Neural progenitor cell (in vitro differentiated cells): ENCODE measurements around the gene FOXJ1. TPM values are rescaled to one million over a fixed set of nuclear protein-coding genes. Genes with fewer than 3 reads are reported as not detected.

Experiments used
- DNase-seq: peaks from one replicate; pipeline ENCODE4 v3.0.0-alpha.2; 2016; ENCODE audit warnings: low spot score
- H2AFZ ChIP-seq: fragments of 200-600 bp; sonication (generic); replicated peaks from 2 replicates; pipeline ENCODE4 v1.6.1; 2016; ENCODE audit warnings: antibody characterized with exemption
- H3F3A ChIP-seq: fragments of 200-600 bp; sonication (generic); 2 replicates; pipeline ENCODE4 v1.6.1; 2016; ENCODE audit warnings: antibody characterized with exemption, low read depth
- H3K27ac ChIP-seq: fragments of 200-600 bp; sonication (generic); 2 replicates; pipeline ENCODE4 v1.5.1; 2016; ENCODE audit warnings: mild to moderate bottlenecking
- H3K27me3 ChIP-seq: fragments of 200-600 bp; sonication (generic); 2 replicates; pipeline ENCODE4 v1.6.1; 2016; ENCODE audit warnings: mild to moderate bottlenecking, moderate library complexity
- H3K36me3 ChIP-seq: fragments of 200-600 bp; sonication (generic); 2 replicates; pipeline ENCODE4 v1.5.1; 2016
- H3K4me1 ChIP-seq: fragments of 200-600 bp; sonication (generic); 2 replicates; pipeline ENCODE4 v1.6.1; 2016; ENCODE audit warnings: mixed run types
- H3K4me2 ChIP-seq: fragments of 200-600 bp; sonication (generic); 2 replicates; pipeline ENCODE4 v1.6.1; 2016
- H3K4me3 ChIP-seq: fragments of 200-600 bp; sonication (generic); 2 replicates; pipeline ENCODE4 v1.5.1; 2016
- H3K79me2 ChIP-seq: fragments of 200-600 bp; sonication (generic); 2 replicates; pipeline ENCODE4 v1.6.1; 2016; ENCODE audit warnings: low read depth
- H3K9ac ChIP-seq: fragments of 200-600 bp; sonication (generic); 2 replicates; pipeline ENCODE4 v1.6.1; 2016
- H3K9me3 ChIP-seq: fragments of 200-600 bp; sonication (generic); 2 replicates; pipeline ENCODE4 v1.5.1; 2016; ENCODE audit warnings: low read depth
- H4K20me1 ChIP-seq: fragments of 200-600 bp; sonication (generic); 2 replicates; pipeline ENCODE4 v1.6.1; 2016; ENCODE audit warnings: low read depth
- H3K27ac Mint-ChIP-seq: 3 replicates; pipeline ENCODE4 v1.8.0; 2021; ENCODE audit warnings: mixed read lengths
- H3K27me3 Mint-ChIP-seq: 2 replicates; pipeline ENCODE4 v1.8.0; 2022; ENCODE audit warnings: low read depth, mild to moderate bottlenecking, inconsistent platforms, moderate library complexity, mixed read lengths; ENCODE audit not compliant: insufficient read depth
- H3K36me3 Mint-ChIP-seq: 3 replicates; pipeline ENCODE4 v1.8.0; 2021; ENCODE audit warnings: mixed read lengths
- H3K4me1 Mint-ChIP-seq: 3 replicates; pipeline ENCODE4 v1.8.0; 2021; ENCODE audit warnings: mixed read lengths
- H3K4me3 Mint-ChIP-seq: 3 replicates; pipeline ENCODE4 v1.8.0; 2021; ENCODE audit warnings: mild to moderate bottlenecking, moderate library complexity, mixed read lengths
- H3K9me3 Mint-ChIP-seq: 3 replicates; pipeline ENCODE4 v1.8.0; 2020; ENCODE audit warnings: mixed read lengths
- EZH2 ChIP-seq: fragments of 200-600 bp; sonication (generic); IDR thresholded peaks from 2 replicates; pipeline ENCODE4 v1.6.1; 2017; ENCODE audit warnings: antibody characterized with exemption, mild to moderate bottlenecking, moderate library complexity
- EZH2phosphoT487 ChIP-seq: fragments of 200-600 bp; sonication (generic); IDR thresholded peaks from 2 replicates; pipeline ENCODE4 v1.6.1; 2017; ENCODE audit warnings: antibody characterized with exemption
- total RNA-seq: library from RNA; depleted of rRNA; stranded (reverse); fragments of >200 nt; gene quantifications from 2 replicates; pipeline ENCODE4 v1.2.3, GENCODE V29; 2015; ENCODE audit warnings: low replicate concordance
- TF ChIP-seq, protein P1 (sequence below): fragments of 200-600 bp; sonication (generic); IDR thresholded peaks from 2 replicates; pipeline ENCODE4 v1.5.1; 2017; ENCODE audit warnings: antibody characterized with exemption, mild to moderate bottlenecking

FOXJ1 gene
- total RNA-seq, 1 donor from 2014 or later = 0.49 TPM

DNA sequence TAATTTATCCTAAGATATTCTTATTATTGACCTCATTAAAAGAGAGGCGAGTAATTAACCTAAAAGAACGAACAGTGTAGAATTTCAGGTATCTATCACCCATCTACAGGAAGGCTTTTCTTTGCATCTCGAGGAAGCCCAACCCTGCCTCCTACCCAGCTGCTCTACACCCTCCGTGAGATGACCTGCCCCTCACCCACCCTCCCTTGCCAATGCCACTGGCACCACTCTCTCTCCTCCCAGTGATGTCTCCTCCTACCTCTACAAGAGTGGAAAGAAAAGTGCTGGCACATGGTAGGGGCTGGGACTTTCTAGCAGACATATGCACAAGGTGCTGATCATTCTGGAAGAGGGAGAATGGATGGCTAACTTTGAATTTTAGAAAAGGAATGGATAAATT lies 22.9 kb upstream of the FOXJ1 start:
- H3K9me3 ChIP-seq = no peaks in the 10 kb centered on the region
- H3K4me1 Mint-ChIP-seq = no peaks in the 10 kb centered on the region
- H3K36me3 Mint-ChIP-seq = peaks cover under 1% of the 10 kb centered on the region
- no peaks in the 10 kb centered on the region for H3K9me3 Mint-ChIP-seq
- no peak overlapping the region for H3K27ac ChIP-seq
- peaks cover 10% of the 10 kb centered on the region for H3K4me1 ChIP-seq
- peaks cover 5% of the 10 kb centered on the region for H3F3A ChIP-seq
- no peak overlapping the region for H3K9ac ChIP-seq
- H4K20me1 ChIP-seq = no peaks in the 10 kb centered on the region
- TF ChIP-seq EZH2 (no peak), EZH2phosphoT487 (no peak)
- TF ChIP-seq, protein P1, sequence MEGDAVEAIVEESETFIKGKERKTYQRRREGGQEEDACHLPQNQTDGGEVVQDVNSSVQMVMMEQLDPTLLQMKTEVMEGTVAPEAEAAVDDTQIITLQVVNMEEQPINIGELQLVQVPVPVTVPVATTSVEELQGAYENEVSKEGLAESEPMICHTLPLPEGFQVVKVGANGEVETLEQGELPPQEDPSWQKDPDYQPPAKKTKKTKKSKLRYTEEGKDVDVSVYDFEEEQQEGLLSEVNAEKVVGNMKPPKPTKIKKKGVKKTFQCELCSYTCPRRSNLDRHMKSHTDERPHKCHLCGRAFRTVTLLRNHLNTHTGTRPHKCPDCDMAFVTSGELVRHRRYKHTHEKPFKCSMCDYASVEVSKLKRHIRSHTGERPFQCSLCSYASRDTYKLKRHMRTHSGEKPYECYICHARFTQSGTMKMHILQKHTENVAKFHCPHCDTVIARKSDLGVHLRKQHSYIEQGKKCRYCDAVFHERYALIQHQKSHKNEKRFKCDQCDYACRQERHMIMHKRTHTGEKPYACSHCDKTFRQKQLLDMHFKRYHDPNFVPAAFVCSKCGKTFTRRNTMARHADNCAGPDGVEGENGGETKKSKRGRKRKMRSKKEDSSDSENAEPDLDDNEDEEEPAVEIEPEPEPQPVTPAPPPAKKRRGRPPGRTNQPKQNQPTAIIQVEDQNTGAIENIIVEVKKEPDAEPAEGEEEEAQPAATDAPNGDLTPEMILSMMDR = no peak
- H3K27ac Mint-ChIP-seq = no peak overlapping the region
- no peak for DNase-seq
- H3K4me3 Mint-ChIP-seq = no peak overlapping the region
- no peak overlapping the region for H2AFZ ChIP-seq
- H3K4me3 ChIP-seq = no peak overlapping the region
- no peaks in the 10 kb centered on the region for H3K36me3 ChIP-seq
- H3K79me2 ChIP-seq = no peaks in the 10 kb centered on the region
- H3K27me3 ChIP-seq = no peaks in the 10 kb centered on the region
- H3K4me2 ChIP-seq = no peak overlapping the region
- no peaks in the 10 kb centered on the region for H3K27me3 Mint-ChIP-seq

DNA sequence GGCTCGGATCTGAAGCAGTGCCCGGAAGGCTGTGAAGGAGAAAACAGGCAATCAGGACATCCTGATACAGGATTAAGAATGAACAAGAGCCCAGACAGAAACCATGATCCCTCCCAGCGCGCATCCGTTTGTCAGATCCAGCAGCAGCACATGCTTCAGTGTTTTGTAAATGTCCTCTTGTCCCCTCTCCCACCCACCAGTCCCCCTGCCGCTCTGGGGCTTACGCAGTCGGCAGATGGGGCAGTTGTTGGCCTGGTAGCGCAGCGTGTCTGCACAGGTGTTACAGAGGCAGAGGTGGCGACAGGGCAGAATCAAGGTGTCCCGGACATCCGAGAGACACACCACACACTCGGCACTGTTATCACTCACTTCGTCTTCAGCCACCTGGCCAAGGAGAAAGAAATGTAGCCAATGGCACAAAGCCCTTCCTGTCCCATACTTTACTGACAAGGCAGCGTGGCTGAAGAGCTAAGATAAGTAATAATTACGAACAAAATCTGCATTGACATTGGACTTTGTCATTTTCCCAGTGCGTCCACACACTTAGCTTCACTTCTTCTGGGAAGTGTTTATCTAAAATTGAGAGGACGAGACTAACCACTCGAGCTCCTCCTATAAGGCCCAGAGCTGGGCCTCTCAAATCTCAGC lies 20.7 kb upstream of the FOXJ1 start:
- H3K4me3 Mint-ChIP-seq = no peak overlapping the region
- no peak overlapping the region for H3K9ac ChIP-seq

DNA sequence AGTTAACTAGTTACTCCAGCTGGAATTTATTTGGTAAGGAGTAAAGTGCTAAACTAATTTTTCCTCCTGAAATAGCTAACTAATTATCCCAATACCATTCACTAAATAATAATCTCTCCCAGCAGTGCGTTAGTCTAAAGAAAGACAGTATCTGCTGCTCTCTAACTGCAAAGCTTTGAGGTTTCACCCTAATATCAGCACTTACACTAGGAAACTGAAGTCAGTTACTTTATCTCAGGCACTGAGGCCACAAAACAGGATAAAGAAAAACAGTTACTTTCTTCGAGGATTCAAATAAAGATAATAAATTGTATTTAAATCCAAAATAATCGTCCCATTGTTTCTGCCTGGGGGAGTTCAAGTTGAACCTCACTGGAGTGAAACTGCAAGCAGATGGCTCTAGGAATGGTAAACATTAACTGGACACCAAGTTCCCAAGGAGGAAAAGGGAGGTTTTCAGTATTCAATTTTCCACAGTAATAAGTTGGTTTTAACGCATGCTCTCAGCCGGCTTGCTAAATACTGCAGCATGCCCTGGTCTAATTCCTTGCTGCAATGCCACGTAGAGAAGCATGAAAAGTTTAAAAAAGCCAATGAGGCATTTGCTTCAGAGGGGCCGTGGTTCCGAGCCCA lies 20.0 kb upstream of the FOXJ1 start:
- DNase-seq = no peak
- no peak overlapping the region for H3K9ac ChIP-seq
- H3K4me1 ChIP-seq = peaks cover 17% of the 10 kb centered on the region
- Mint-ChIP-seq H3K27ac (no peak overlapping the region), H3K9me3 (no peaks in the 10 kb centered on the region), H3K27me3 (no peaks in the 10 kb centered on the region), H3K4me1 (peaks cover 4% of the 10 kb centered on the region), H3K36me3 (peaks cover 5% of the 10 kb centered on the region), H3K4me3 (no peak overlapping the region)
- no peaks in the 10 kb centered on the region for H4K20me1 ChIP-seq
- H2AFZ ChIP-seq = no peak overlapping the region
- no peaks in the 10 kb centered on the region for H3K27me3 ChIP-seq
- H3K79me2 ChIP-seq = no peaks in the 10 kb centered on the region
- H3K9me3 ChIP-seq = no peaks in the 10 kb centered on the region
- no peak overlapping the region for H3K4me2 ChIP-seq
- H3K27ac ChIP-seq = no peak overlapping the region
- peaks cover 8% of the 10 kb centered on the region for H3F3A ChIP-seq
- TF ChIP-seq EZH2 = no peak
- no peak overlapping the region for H3K4me3 ChIP-seq
- no peaks in the 10 kb centered on the region for H3K36me3 ChIP-seq

More for the DNA sequence above, 20.7 kb upstream of the FOXJ1 start:
- Histone ChIP-seq H3K4me2 (no peak overlapping the region), H3K9me3 (no peaks in the 10 kb centered on the region), H3K27ac (no peak overlapping the region), H2AFZ (no peak overlapping the region), H4K20me1 (no peaks in the 10 kb centered on the region), H3K79me2 (no peaks in the 10 kb centered on the region), H3K4me1 (peaks cover 10% of the 10 kb centered on the region), H3K27me3 (no peaks in the 10 kb centered on the region), H3F3A (peaks cover 8% of the 10 kb centered on the region), H3K36me3 (no peaks in the 10 kb centered on the region), H3K4me3 (no peak overlapping the region)
- Mint-ChIP-seq H3K4me1 (no peaks in the 10 kb centered on the region), H3K27ac (no peak overlapping the region), H3K27me3 (no peaks in the 10 kb centered on the region), H3K9me3 (no peaks in the 10 kb centered on the region), H3K36me3 (peaks cover 3% of the 10 kb centered on the region)
- no peak for DNase-seq
- TF ChIP-seq, protein P1 = no peak
- TF ChIP-seq EZH2phosphoT487 = no peak
- no peak for TF ChIP-seq EZH2

DNA sequence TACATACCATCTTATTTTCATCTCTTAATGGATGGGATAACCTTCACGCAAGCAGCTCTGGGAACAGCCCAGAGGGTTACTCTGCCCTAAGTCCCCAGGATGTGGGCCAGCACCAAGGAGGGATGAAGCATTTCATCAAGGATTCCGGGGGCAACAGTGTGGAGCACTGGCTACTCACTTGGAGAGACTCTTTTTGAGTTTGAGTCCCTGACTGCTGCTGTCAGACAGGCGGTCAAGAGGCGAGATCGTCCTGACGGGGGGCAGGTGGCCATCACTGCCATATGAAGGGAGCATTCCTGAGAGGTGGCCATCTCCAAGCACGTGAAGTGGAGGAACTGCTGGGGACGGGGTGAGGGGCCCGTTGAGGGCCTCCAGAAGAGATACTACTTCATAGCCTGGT lies 18.1 kb upstream of the FOXJ1 start:
- no peak overlapping the region for H3K27ac Mint-ChIP-seq
- H3K9me3 Mint-ChIP-seq = no peaks in the 10 kb centered on the region
- Histone ChIP-seq H3K4me2 (no peak overlapping the region), H3K9ac (no peak overlapping the region), H3K36me3 (no peaks in the 10 kb centered on the region), H3K79me2 (no peaks in the 10 kb centered on the region), H3K9me3 (no peaks in the 10 kb centered on the region), H4K20me1 (no peaks in the 10 kb centered on the region), H3K4me1 (peaks cover 13% of the 10 kb centered on the region), H3K4me3 (no peak overlapping the region), H3K27ac (no peak overlapping the region), H2AFZ (no peak overlapping the region), H3F3A (peaks cover 8% of the 10 kb centered on the region), H3K27me3 (no peaks in the 10 kb centered on the region)
- TF ChIP-seq, protein P1 = no peak
- no peak for TF ChIP-seq EZH2
- no peak for TF ChIP-seq EZH2phosphoT487
- H3K27me3 Mint-ChIP-seq = no peaks in the 10 kb centered on the region
- H3K4me1 Mint-ChIP-seq = peaks cover 4% of the 10 kb centered on the region
- no peak overlapping the region for H3K4me3 Mint-ChIP-seq
- DNase-seq = no peak
- peaks cover 7% of the 10 kb centered on the region for H3K36me3 Mint-ChIP-seq
